Neural progenitor cell (in vitro differentiated cells): Measurements from ENCODE around the gene SSR4. TPM values are rescaled to one million over a fixed set of nuclear protein-coding genes. Genes with fewer than 3 reads are reported as not detected.

ENCODE experiments used
- DNase-seq: peaks from one replicate; pipeline ENCODE4 v3.0.0-alpha.2; 2016; ENCODE audit warnings: low spot score
- H2AFZ ChIP-seq: fragments of 200-600 bp; sonication (generic); replicated peaks from 2 replicates; pipeline ENCODE4 v1.6.1; 2016; ENCODE audit warnings: antibody characterized with exemption
- H3F3A ChIP-seq: fragments of 200-600 bp; sonication (generic); 2 replicates; pipeline ENCODE4 v1.6.1; 2016; ENCODE audit warnings: antibody characterized with exemption, low read depth
- H3K27ac ChIP-seq: fragments of 200-600 bp; sonication (generic); 2 replicates; pipeline ENCODE4 v1.5.1; 2016; ENCODE audit warnings: mild to moderate bottlenecking
- H3K27me3 ChIP-seq: fragments of 200-600 bp; sonication (generic); 2 replicates; pipeline ENCODE4 v1.6.1; 2016; ENCODE audit warnings: mild to moderate bottlenecking, moderate library complexity
- H3K36me3 ChIP-seq: fragments of 200-600 bp; sonication (generic); 2 replicates; pipeline ENCODE4 v1.5.1; 2016
- H3K4me1 ChIP-seq: fragments of 200-600 bp; sonication (generic); 2 replicates; pipeline ENCODE4 v1.6.1; 2016; ENCODE audit warnings: mixed run types
- H3K4me2 ChIP-seq: fragments of 200-600 bp; sonication (generic); 2 replicates; pipeline ENCODE4 v1.6.1; 2016
- H3K4me3 ChIP-seq: fragments of 200-600 bp; sonication (generic); 2 replicates; pipeline ENCODE4 v1.5.1; 2016
- H3K79me2 ChIP-seq: fragments of 200-600 bp; sonication (generic); 2 replicates; pipeline ENCODE4 v1.6.1; 2016; ENCODE audit warnings: low read depth
- H3K9ac ChIP-seq: fragments of 200-600 bp; sonication (generic); 2 replicates; pipeline ENCODE4 v1.6.1; 2016
- H3K9me3 ChIP-seq: fragments of 200-600 bp; sonication (generic); 2 replicates; pipeline ENCODE4 v1.5.1; 2016; ENCODE audit warnings: low read depth
- H4K20me1 ChIP-seq: fragments of 200-600 bp; sonication (generic); 2 replicates; pipeline ENCODE4 v1.6.1; 2016; ENCODE audit warnings: low read depth
- H3K27ac Mint-ChIP-seq: 3 replicates; pipeline ENCODE4 v1.8.0; 2021; ENCODE audit warnings: mixed read lengths
- H3K27me3 Mint-ChIP-seq: 2 replicates; pipeline ENCODE4 v1.8.0; 2022; ENCODE audit warnings: low read depth, mild to moderate bottlenecking, inconsistent platforms, moderate library complexity, mixed read lengths; ENCODE audit not compliant: insufficient read depth
- H3K36me3 Mint-ChIP-seq: 3 replicates; pipeline ENCODE4 v1.8.0; 2021; ENCODE audit warnings: mixed read lengths
- H3K4me1 Mint-ChIP-seq: 3 replicates; pipeline ENCODE4 v1.8.0; 2021; ENCODE audit warnings: mixed read lengths
- H3K4me3 Mint-ChIP-seq: 3 replicates; pipeline ENCODE4 v1.8.0; 2021; ENCODE audit warnings: mild to moderate bottlenecking, moderate library complexity, mixed read lengths
- H3K9me3 Mint-ChIP-seq: 3 replicates; pipeline ENCODE4 v1.8.0; 2020; ENCODE audit warnings: mixed read lengths
- EZH2 ChIP-seq: fragments of 200-600 bp; sonication (generic); IDR thresholded peaks from 2 replicates; pipeline ENCODE4 v1.6.1; 2017; ENCODE audit warnings: antibody characterized with exemption, mild to moderate bottlenecking, moderate library complexity
- EZH2phosphoT487 ChIP-seq: fragments of 200-600 bp; sonication (generic); IDR thresholded peaks from 2 replicates; pipeline ENCODE4 v1.6.1; 2017; ENCODE audit warnings: antibody characterized with exemption
- total RNA-seq: library from RNA; depleted of rRNA; stranded (reverse); fragments of >200 nt; gene quantifications from 2 replicates; pipeline ENCODE4 v1.2.3, GENCODE V29; 2015; ENCODE audit warnings: low replicate concordance
- TF ChIP-seq, protein P1 (sequence below): fragments of 200-600 bp; sonication (generic); IDR thresholded peaks from 2 replicates; pipeline ENCODE4 v1.5.1; 2017; ENCODE audit warnings: antibody characterized with exemption, mild to moderate bottlenecking

Gene SSR4
- total RNA-seq, 1 donor from 2014 or later, result 58.4 TPM

DNA sequence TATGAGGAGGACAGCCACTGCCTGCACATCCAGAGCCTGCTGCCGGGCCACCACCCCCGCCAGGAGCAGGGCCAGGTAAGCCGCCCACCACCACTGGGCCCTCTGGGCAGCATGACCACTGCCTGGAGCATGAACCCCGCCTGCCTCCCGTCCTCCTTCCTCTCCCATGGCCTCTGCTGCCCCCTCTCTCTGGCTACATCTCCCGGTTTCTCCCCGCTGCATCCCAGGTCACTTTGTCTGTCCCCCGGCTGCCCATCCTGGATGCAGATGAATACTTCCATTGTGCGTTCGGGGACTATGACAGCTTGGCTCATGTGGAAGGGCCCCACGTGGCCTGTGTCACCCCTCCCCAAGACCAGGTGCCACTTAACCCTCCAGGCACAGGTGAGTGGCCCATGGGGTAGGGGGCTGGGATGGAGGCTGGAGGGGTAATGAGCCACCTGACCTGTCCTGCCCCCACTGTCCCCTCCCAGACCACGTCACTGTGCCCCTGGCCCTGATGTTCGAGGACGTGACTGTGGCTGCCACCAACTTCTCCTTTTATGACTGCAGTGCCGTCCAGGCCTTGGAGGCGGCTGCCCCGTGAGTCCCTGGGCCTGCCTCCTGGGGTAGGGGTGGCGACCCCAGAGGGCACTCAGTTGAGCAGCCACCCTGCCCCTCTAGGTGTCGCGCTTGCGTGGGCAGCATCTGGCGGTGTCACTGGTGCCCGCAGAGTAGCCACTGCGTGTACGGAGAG, 24.4 kb upstream of the SSR4 start:
- no peaks in the 10 kb centered on the region for H3K79me2 ChIP-seq
- no peak overlapping the region for H2AFZ ChIP-seq
- Mint-ChIP-seq H3K36me3 (no peaks in the 10 kb centered on the region), H3K9me3 (peaks cover 4% of the 10 kb centered on the region), H3K27ac (no peak overlapping the region), H3K4me3 (no peak overlapping the region), H3K27me3 (no peaks in the 10 kb centered on the region), H3K4me1 (peaks cover 9% of the 10 kb centered on the region)
- no peak overlapping the region for H3K9ac ChIP-seq
- no peak overlapping the region for H3K27ac ChIP-seq
- no peak overlapping the region for H3K4me3 ChIP-seq
- no peaks in the 10 kb centered on the region for H3F3A ChIP-seq
- no peaks in the 10 kb centered on the region for H4K20me1 ChIP-seq
- TF ChIP-seq, protein P1, sequence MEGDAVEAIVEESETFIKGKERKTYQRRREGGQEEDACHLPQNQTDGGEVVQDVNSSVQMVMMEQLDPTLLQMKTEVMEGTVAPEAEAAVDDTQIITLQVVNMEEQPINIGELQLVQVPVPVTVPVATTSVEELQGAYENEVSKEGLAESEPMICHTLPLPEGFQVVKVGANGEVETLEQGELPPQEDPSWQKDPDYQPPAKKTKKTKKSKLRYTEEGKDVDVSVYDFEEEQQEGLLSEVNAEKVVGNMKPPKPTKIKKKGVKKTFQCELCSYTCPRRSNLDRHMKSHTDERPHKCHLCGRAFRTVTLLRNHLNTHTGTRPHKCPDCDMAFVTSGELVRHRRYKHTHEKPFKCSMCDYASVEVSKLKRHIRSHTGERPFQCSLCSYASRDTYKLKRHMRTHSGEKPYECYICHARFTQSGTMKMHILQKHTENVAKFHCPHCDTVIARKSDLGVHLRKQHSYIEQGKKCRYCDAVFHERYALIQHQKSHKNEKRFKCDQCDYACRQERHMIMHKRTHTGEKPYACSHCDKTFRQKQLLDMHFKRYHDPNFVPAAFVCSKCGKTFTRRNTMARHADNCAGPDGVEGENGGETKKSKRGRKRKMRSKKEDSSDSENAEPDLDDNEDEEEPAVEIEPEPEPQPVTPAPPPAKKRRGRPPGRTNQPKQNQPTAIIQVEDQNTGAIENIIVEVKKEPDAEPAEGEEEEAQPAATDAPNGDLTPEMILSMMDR, result no peak
- TF ChIP-seq EZH2phosphoT487 (no peak), EZH2 (no peak)
- no peaks in the 10 kb centered on the region for H3K27me3 ChIP-seq
- no peaks in the 10 kb centered on the region for H3K36me3 ChIP-seq
- no peak for DNase-seq
- no peak overlapping the region for H3K4me2 ChIP-seq
- no peaks in the 10 kb centered on the region for H3K9me3 ChIP-seq
- no peaks in the 10 kb centered on the region for H3K4me1 ChIP-seq

DNA sequence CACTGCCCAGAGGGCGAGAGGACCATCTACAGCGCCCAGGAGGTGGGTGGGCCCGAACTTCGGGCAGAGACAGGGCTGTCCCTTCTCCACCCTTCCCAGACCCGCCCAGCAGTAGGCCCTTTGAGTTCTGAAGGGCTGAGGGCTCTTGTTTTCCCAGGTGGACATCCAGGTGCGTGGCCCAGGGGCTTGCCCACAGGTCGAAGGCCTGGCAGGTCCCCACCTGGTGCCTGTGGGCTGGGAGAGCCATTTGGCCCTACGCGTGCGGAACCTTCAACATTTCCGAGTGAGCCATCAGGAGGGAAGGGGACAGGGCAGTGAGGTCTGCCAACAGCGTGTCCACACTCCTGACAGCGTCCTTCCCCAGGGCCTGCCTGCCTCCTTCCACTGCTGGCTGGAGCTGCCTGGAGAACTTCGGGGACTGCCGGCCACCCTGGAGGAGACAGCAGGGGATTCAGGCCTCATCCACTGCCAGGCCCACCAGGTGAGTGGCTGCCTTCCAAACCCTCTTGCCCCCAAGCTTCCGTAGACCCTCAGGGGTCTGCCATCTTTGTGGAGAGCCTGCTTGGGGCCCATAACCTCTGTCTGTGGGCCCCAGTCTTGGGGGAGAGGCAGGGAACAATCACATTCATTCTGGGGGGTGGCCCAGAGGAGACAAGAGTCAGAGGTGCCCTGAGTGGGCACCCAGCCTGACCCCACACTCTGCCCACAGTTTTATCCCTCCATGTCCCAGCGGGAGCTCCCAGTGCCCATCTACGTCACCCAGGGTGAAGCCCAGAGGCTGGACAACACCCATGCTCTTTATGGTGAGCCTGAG, 23.7 kb upstream of the SSR4 start:
- Histone ChIP-seq H4K20me1 (no peaks in the 10 kb centered on the region), H3K4me1 (no peaks in the 10 kb centered on the region), H3K27me3 (no peaks in the 10 kb centered on the region), H3K9me3 (no peaks in the 10 kb centered on the region), H2AFZ (no peak overlapping the region), H3K4me2 (no peak overlapping the region), H3K79me2 (no peaks in the 10 kb centered on the region), H3K9ac (no peak overlapping the region), H3K4me3 (no peak overlapping the region), H3K27ac (no peak overlapping the region), H3F3A (no peaks in the 10 kb centered on the region), H3K36me3 (no peaks in the 10 kb centered on the region)
- H3K4me1 Mint-ChIP-seq, result peaks cover 6% of the 10 kb centered on the region
- H3K27ac Mint-ChIP-seq, result no peak overlapping the region
- H3K36me3 Mint-ChIP-seq, result no peaks in the 10 kb centered on the region
- no peak overlapping the region for H3K4me3 Mint-ChIP-seq
- peaks cover 4% of the 10 kb centered on the region for H3K9me3 Mint-ChIP-seq
- H3K27me3 Mint-ChIP-seq, result no peaks in the 10 kb centered on the region
- no peak for DNase-seq
- no peak for TF ChIP-seq EZH2phosphoT487
- TF ChIP-seq EZH2, result no peak
- TF ChIP-seq, protein P1, result no peak

DNA sequence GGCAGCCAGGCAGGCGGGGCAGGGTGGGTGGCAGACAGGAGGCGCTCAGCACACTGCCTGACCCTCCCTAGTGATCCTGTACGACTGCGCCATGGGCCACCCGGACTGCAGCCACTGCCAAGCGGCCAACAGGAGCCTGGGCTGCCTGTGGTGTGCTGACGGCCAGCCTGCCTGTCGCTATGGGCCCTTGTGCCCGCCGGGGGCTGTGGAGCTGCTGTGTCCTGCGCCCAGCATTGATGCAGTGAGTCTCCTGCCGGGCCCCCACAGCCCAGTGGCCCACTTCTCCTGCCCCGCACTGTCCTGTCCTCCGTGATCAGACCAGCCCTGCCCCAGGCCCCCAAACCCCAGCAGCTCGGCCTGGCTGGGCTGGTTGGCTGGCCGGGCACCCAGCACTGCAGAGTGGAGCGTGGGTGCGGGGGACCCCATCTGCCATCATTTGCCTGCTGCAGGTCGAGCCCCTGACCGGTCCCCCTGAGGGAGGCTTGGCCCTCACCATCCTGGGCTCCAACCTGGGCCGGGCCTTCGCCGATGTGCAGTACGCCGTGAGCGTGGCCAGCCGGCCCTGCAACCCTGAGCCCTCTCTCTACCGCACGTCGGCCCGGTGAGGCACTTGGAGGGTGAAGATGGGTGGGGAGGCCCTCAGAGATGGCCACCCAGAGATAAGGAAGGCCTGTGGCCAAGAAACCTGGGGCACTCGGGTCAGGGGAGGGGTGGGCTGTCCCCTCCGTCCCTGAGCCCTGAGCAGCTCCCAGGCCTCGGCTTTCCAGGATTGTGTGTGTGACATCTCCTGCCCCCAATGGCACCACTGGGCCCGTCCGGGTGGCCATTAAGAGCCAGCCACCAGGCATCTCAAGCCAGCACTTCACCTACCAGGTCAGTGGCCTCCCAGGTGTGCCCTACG, 22.8 kb upstream of the SSR4 start:
- Mint-ChIP-seq H3K27me3 (peaks cover 2% of the 10 kb centered on the region), H3K36me3 (no peaks in the 10 kb centered on the region), H3K9me3 (peaks cover 4% of the 10 kb centered on the region), H3K4me1 (peaks cover 2% of the 10 kb centered on the region), H3K27ac (peak overlapping the region; percentile 50), H3K4me3 (no peak overlapping the region)
- H3K4me2 ChIP-seq, result no peak overlapping the region
- no peaks in the 10 kb centered on the region for H3K36me3 ChIP-seq
- no peak overlapping the region for H2AFZ ChIP-seq
- no peak for DNase-seq
- H3K4me1 ChIP-seq, result no peaks in the 10 kb centered on the region
- H3K4me3 ChIP-seq, result no peak overlapping the region
- no peaks in the 10 kb centered on the region for H3K9me3 ChIP-seq
- H3K27me3 ChIP-seq, result no peaks in the 10 kb centered on the region
- no peaks in the 10 kb centered on the region for H3F3A ChIP-seq
- H4K20me1 ChIP-seq, result no peaks in the 10 kb centered on the region
- TF ChIP-seq, protein P1, result no peak
- TF ChIP-seq EZH2phosphoT487, result no peak
- no peak for TF ChIP-seq EZH2
- no peaks in the 10 kb centered on the region for H3K79me2 ChIP-seq
- no peak overlapping the region for H3K9ac ChIP-seq
- H3K27ac ChIP-seq, result no peak overlapping the region
